ENCODE measurements around the gene VMP1. TPM values are rescaled to one million over a fixed set of nuclear protein-coding genes. Genes with fewer than 3 reads are reported as not detected.

The VMP1 gene
- total and polyA plus RNA-seq, 2 of the 4 experiments (the other 2 are of a cell fraction): 89.8 to 197 TPM

DNA sequence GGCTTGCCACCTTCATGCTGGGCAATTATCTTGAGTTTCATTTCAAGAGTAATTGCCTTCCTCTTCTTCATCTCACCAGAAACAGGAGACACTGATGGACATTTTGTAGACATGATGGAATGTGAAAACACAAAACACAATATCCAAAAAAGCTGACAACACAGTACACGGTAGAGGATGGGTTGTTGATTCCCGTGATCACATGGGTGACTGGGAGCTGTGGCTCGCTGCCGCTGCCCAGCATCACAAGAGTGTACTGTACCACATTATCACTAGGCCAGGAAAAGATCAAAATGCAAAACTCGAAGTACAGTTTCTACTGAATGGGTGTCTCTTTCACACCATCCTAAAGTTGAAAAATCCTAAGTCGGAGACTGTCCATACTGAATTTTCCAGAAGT lies 7.7 kb upstream of the VMP1 start:
- H3K27ac ChIP-seq (ENCODE audit: insufficient read depth, low read length): no peak overlapping the region
- H2BK5ac ChIP-seq (ENCODE audit: low read depth, low read length, poor library complexity, severe bottlenecking): no peak overlapping the region
- H3K18ac ChIP-seq (ENCODE audit: low read depth, low read length): no peak overlapping the region
- ATAC-seq (ENCODE audit: low read depth): no peak
- intact Hi-C loops (cut with micrococcal nuclease) (no loop called here), dilution Hi-C loops (cut with HindIII; ENCODE audit: low sequenced_read_pairs, unreplicated experiment) (no loop called here), in situ Hi-C loops (cut with MboI; ENCODE audit: low sequenced_read_pairs) (no loop called here)
- ChIA-PET POLR2A (ENCODE audit: unreplicated experiment) (no interaction called here), CTCF (no interaction called here)
- no peak overlapping the region for H4K8ac ChIP-seq (ENCODE audit: low read depth in 2 of 2, low read length in 2 of 2)
- H3K9me3 ChIP-seq (ENCODE audit: control insufficient read depth, insufficient read depth, low read length): no peaks in the 10 kb centered on the region
- no peak overlapping the region for H2BK20ac ChIP-seq (ENCODE audit: low read depth, low read length)
- no peak overlapping the region for H2AK9ac ChIP-seq (replicated peaks; ENCODE audit: low read depth, low read length, poor library complexity)
- H4K20me1 ChIP-seq (ENCODE audit: insufficient read depth, low read length): peaks cover 79% of the 10 kb centered on the region
- H2AK5ac ChIP-seq (ENCODE audit: low read depth, low read length): no peak overlapping the region
- H3K4me1 ChIP-seq (ENCODE audit: control insufficient read depth, insufficient read depth, low read length): no peaks in the 10 kb centered on the region
- H2BK15ac ChIP-seq (ENCODE audit: low read depth, low read length): no peak overlapping the region
- BruUV-seq (replicated peaks): no TSS peak
- no peaks in the 10 kb centered on the region for H3K27me3 ChIP-seq (ENCODE audit: control insufficient read depth, insufficient read depth, low read length)
- H3K14ac ChIP-seq (replicated peaks; ENCODE audit: low read depth, low read length): no peak overlapping the region
- WGBS, 2 experiments (ENCODE audit: extremely low coverage in 2 of 2, insufficient read length in 1 of 2): no CpG with 5 or more reads among the region's 6 CpGs
- no peak overlapping the region for H2AFZ ChIP-seq (replicated peaks; ENCODE audit: low read length, poor library complexity)
- no peak overlapping the region for H2BK120ac ChIP-seq (ENCODE audit: low read depth, low read length)
- no peak for DNase-seq
- H3K4ac ChIP-seq (ENCODE audit: low read depth, low read length): no peak overlapping the region
- H3K4me2 ChIP-seq (ENCODE audit: low read depth, low read length): no peak overlapping the region
- no peak overlapping the region for H3K9ac ChIP-seq (ENCODE audit: low read depth, low read length)
- H3K79me1 ChIP-seq (ENCODE audit: low read depth in 1 of 2, low read length in 2 of 2): peaks cover 30 to 67% of the 10 kb centered on the region in 2 experiments
- H3K9me1 ChIP-seq (ENCODE audit: insufficient read depth, low read length): peaks cover 13% of the 10 kb centered on the region; the same call in 1 of the 2 replicates
- no peak overlapping the region for H3K4me3 ChIP-seq (ENCODE audit: insufficient read depth, low read depth, low read length)
- no peak overlapping the region for H3K23ac ChIP-seq (ENCODE audit: low read depth, low read length)
- H4K91ac ChIP-seq (ENCODE audit: insufficient read depth, low read depth, low read length): no peak overlapping the region
- TF ChIP-seq, protein P1, sequence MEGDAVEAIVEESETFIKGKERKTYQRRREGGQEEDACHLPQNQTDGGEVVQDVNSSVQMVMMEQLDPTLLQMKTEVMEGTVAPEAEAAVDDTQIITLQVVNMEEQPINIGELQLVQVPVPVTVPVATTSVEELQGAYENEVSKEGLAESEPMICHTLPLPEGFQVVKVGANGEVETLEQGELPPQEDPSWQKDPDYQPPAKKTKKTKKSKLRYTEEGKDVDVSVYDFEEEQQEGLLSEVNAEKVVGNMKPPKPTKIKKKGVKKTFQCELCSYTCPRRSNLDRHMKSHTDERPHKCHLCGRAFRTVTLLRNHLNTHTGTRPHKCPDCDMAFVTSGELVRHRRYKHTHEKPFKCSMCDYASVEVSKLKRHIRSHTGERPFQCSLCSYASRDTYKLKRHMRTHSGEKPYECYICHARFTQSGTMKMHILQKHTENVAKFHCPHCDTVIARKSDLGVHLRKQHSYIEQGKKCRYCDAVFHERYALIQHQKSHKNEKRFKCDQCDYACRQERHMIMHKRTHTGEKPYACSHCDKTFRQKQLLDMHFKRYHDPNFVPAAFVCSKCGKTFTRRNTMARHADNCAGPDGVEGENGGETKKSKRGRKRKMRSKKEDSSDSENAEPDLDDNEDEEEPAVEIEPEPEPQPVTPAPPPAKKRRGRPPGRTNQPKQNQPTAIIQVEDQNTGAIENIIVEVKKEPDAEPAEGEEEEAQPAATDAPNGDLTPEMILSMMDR (conservative IDR thresholded peaks at IDR 0.05; ENCODE audit: low read depth, low read length): no peak
- no peak for TF ChIP-seq POLR2A (IDR thresholded peaks at IDR 0.05; ENCODE audit: low read depth, low read length)
- TF ChIP-seq SMC3 (IDR thresholded peaks at IDR 0.05; ENCODE audit: low read depth, low read length): no peak
- no peak for TF ChIP-seq NFE2L2 (IDR thresholded peaks at IDR 0.05; ENCODE audit: low read depth, low read length)
- TF ChIP-seq MXI1 (IDR thresholded peaks at IDR 0.05; ENCODE audit: borderline replicate concordance, low read depth, low read length): no peak
- TF ChIP-seq RCOR1 (IDR thresholded peaks at IDR 0.05; ENCODE audit: insufficient replicate concordance, low read length): no peak
- TF ChIP-seq RFX5 (IDR thresholded peaks at IDR 0.05; ENCODE audit: low read depth, low read length): no peak
- no peak for TF ChIP-seq CHD1 (IDR thresholded peaks at IDR 0.05; ENCODE audit: low read depth, low read length)
- TF ChIP-seq MAZ (IDR thresholded peaks at IDR 0.05; ENCODE audit: borderline replicate concordance, low read depth, low read length): no peak
- TF ChIP-seq FOS (IDR thresholded peaks at IDR 0.05; ENCODE audit: low read depth, low read length): no peak
- TF ChIP-seq, protein P2, sequence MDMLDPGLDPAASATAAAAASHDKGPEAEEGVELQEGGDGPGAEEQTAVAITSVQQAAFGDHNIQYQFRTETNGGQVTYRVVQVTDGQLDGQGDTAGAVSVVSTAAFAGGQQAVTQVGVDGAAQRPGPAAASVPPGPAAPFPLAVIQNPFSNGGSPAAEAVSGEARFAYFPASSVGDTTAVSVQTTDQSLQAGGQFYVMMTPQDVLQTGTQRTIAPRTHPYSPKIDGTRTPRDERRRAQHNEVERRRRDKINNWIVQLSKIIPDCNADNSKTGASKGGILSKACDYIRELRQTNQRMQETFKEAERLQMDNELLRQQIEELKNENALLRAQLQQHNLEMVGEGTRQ (IDR thresholded peaks at IDR 0.05; ENCODE audit: low read depth, low read length): no peak
- TF ChIP-seq CEBPB (IDR thresholded peaks at IDR 0.05; ENCODE audit: low read depth, low read length): no peak
- TF ChIP-seq BHLHE40 (IDR thresholded peaks at IDR 0.05; ENCODE audit: low read depth, low read length): no peak
- TF ChIP-seq RAD21 (IDR thresholded peaks at IDR 0.05; ENCODE audit: low read length): no peak
- TF ChIP-seq, protein P3, sequence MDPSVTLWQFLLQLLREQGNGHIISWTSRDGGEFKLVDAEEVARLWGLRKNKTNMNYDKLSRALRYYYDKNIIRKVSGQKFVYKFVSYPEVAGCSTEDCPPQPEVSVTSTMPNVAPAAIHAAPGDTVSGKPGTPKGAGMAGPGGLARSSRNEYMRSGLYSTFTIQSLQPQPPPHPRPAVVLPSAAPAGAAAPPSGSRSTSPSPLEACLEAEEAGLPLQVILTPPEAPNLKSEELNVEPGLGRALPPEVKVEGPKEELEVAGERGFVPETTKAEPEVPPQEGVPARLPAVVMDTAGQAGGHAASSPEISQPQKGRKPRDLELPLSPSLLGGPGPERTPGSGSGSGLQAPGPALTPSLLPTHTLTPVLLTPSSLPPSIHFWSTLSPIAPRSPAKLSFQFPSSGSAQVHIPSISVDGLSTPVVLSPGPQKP (IDR thresholded peaks at IDR 0.05; ENCODE audit: borderline replicate concordance, low read depth, low read length): no peak
- no peak for TF ChIP-seq MAFK (IDR thresholded peaks at IDR 0.05; ENCODE audit: low read depth, low read length)
- no peak overlapping the region for H3K56ac ChIP-seq (ENCODE audit: extremely low read depth, insufficient read depth, low read length)
- H4K5ac ChIP-seq (ENCODE audit: low read depth, low read length): no peak overlapping the region
- peaks cover 30% of the 10 kb centered on the region for H3K36me3 ChIP-seq (ENCODE audit: control insufficient read depth, insufficient read depth, low read length)

Measured in IMR-90 (cell line).